Keratinocyte (primary cell): Measurements from ENCODE around the gene FBXO45. TPM values are rescaled to one million over a fixed set of nuclear protein-coding genes. Genes with fewer than 3 reads are reported as not detected.

Experiments used
- DNase-seq: peaks from one replicate; pipeline ENCODE4 v3.0.0-alpha.2; 2011; ENCODE audit warnings: low read depth, missing footprints, low spot score
- FAIRE-seq: peaks from 2 replicates; lab custom pipeline; 2011; peaks lifted over from hg19 to GRCh38; lab: Jason Lieb, UNC
- H2AFZ ChIP-seq: 2 replicates; pipeline ENCODE4 v1.6.0; 2012; ENCODE audit warnings: low read length, control low read depth, inconsistent platforms; ENCODE audit not compliant: control insufficient read depth
- H3K27ac ChIP-seq: 2 replicates; pipeline ENCODE4 v1.5.1; 2011; ENCODE audit warnings: low read length; ENCODE audit not compliant: control insufficient read depth, insufficient read depth
- H3K27me3 ChIP-seq: 3 replicates; pipeline ENCODE4 v1.6.0; 2011; ENCODE audit warnings: low read length; ENCODE audit not compliant: control insufficient read depth, insufficient read depth; ENCODE audit errors: extremely low read depth
- H3K36me3 ChIP-seq, 2 experiments: 2 replicates in 1 of 2; 3 replicates in 1 of 2; pipeline ENCODE4 v1.5.1; 2011; ENCODE audit warnings: low read length in 2 of 2, mild to moderate bottlenecking in 1 of 2; ENCODE audit not compliant: control insufficient read depth in 2 of 2, insufficient read depth in 2 of 2; ENCODE audit errors: extremely low read depth in 1 of 2
- H3K4me1 ChIP-seq: 3 replicates; pipeline ENCODE4 v1.5.1; 2011; ENCODE audit warnings: low read length; ENCODE audit not compliant: control insufficient read depth, insufficient read depth; ENCODE audit errors: extremely low read depth
- H3K4me2 ChIP-seq: 3 replicates; pipeline ENCODE4 v1.6.0; 2011; ENCODE audit warnings: low read depth, low read length; ENCODE audit not compliant: control insufficient read depth, insufficient read depth; ENCODE audit errors: extremely low read depth
- H3K4me3 ChIP-seq, 3 experiments: fragments of 200-600 bp in 1 of 3; sonication (generic) in 1 of 3; 2 replicates in 2 of 3; 3 replicates in 1 of 3; pipeline ENCODE4 v1.5.1; 2011 to 2016; ENCODE audit warnings: low read length in 3 of 3, mild to moderate bottlenecking in 3 of 3, control low read depth in 2 of 3, inconsistent platforms in 1 of 3, low read depth in 1 of 3, mixed read lengths in 1 of 3, mixed run types in 1 of 3, moderate library complexity in 1 of 3; ENCODE audit not compliant: control insufficient read depth in 2 of 3, insufficient read depth in 2 of 3; ENCODE audit errors: extremely low read depth in 1 of 3
- H3K79me2 ChIP-seq: 2 replicates; pipeline ENCODE4 v1.6.0; 2012; ENCODE audit warnings: low read length; ENCODE audit not compliant: control insufficient read depth, insufficient read depth
- H3K9ac ChIP-seq: 3 replicates; pipeline ENCODE4 v1.6.0; 2011; ENCODE audit warnings: low read length; ENCODE audit not compliant: control insufficient read depth, insufficient read depth; ENCODE audit errors: extremely low read depth
- H3K9me1 ChIP-seq: 3 replicates; pipeline ENCODE4 v1.6.0; 2011; ENCODE audit warnings: low read length; ENCODE audit not compliant: control insufficient read depth, insufficient read depth; ENCODE audit errors: extremely low read depth
- H3K9me3 ChIP-seq: 2 replicates; pipeline ENCODE4 v1.5.1; 2012; ENCODE audit warnings: low read depth, low read length; ENCODE audit not compliant: control insufficient read depth
- H4K20me1 ChIP-seq: 3 replicates; pipeline ENCODE4 v1.6.0; 2011; ENCODE audit warnings: low read length; ENCODE audit not compliant: control insufficient read depth, insufficient read depth; ENCODE audit errors: extremely low read depth
- EZH2 ChIP-seq: IDR thresholded peaks from one replicate; pipeline ENCODE4 v1.6.1; 2012; ENCODE audit warnings: inconsistent platforms, mild to moderate bottlenecking, low read length, moderate library complexity
- dilution Hi-C: fragments of 300-500 bp; cut with MboI; formaldehyde crosslinking; loops from one replicate; pipeline ENCODE4 v1.7.0; 2020; ENCODE audit warnings: low sequenced_read_pairs; ENCODE audit not compliant: extremely low pct_ligation_motif_present
- polyA plus RNA-seq, 5 experiments: library from polyadenylated mRNA; depleted of rRNA in 3 of 5; stranded (reverse) in 3 of 5; stranded (forward) in 1 of 5; unstranded in 1 of 5; fragments of >200 nt; gene quantifications; 1 replicate in 1 of 5; 2 replicates in 3 of 5; 3 replicates in 1 of 5; pipeline versions ENCODE4 v1.2.1 to v1.2.3, GENCODE V29; 2011 to 2012; ENCODE audit warnings: missing spikeins in 2 of 5, low read depth in 1 of 5, low replicate concordance in 1 of 5
- TF ChIP-seq, protein P1 (sequence below), 3 experiments: IDR thresholded peaks in 1 of 3; conservative IDR thresholded peaks in 1 of 3; optimal IDR thresholded peaks in 1 of 3; 2 replicates in 2 of 3; 3 replicates in 1 of 3; pipeline versions ENCODE3 to v1.5.1; 2011; ENCODE audit warnings: low read length in 3 of 3, mild to moderate bottlenecking in 3 of 3, moderate library complexity in 2 of 3, control low read depth in 1 of 3, inconsistent platforms in 1 of 3; ENCODE audit not compliant: insufficient read depth in 2 of 3; ENCODE audit errors: extremely low read depth in 1 of 3

FBXO45 gene
- polyA plus RNA-seq, 1 donor (not counting 4 experiments of a cell fraction or from before 2014, with no cell fraction given) = 17.9 TPM

DNA sequence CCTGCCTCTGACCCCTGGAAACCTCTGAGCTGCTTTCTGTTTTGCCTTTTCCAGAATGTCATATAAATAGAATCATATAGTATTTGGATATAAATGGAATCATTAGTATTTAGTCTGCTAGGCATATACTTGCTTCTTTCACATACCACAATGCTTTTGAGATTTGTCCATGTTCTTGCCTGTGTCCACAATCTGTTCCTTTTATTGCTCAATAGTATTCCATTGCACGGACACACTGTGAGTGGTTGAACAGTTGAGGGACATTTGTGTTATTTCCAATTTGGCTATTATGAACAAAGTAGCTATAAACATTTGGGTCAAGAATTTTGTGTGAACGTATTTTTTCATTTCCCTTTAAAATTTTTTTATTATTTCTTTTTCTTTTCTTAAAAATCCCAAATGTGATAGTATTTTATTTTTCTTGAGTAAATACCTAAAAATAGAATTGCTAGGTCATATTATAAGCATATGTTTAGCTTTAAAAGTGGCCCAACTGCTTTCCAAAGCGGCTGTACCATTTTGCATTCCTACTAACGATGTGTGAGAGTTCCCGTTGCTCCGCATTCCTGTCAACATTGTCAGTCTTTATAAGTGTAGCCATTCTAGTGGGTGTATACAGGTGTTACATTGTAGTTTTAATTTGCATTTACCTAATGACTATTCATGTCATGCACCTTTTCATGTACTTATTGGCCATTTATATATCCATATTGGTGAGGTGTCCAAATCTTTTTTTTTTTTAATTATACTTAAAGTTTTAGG lies 26.6 kb upstream of the FBXO45 start:
- Histone ChIP-seq H3K4me1 (no peaks in the 10 kb centered on the region), H3K9me3 (no peaks in the 10 kb centered on the region), H3K27ac (no peak overlapping the region), H3K79me2 (no peaks in the 10 kb centered on the region), H3K4me3 (no peak overlapping the region), H4K20me1 (no peaks in the 10 kb centered on the region), H3K9ac (no peak overlapping the region), H3K9me1 (no peaks in the 10 kb centered on the region), H3K4me2 (no peak overlapping the region), H3K27me3 (no peaks in the 10 kb centered on the region), H3K36me3 (no peaks in the 10 kb centered on the region), H2AFZ (no peak overlapping the region)
- FAIRE-seq (no peak), DNase-seq (no peak)
- no peak for TF ChIP-seq EZH2
- TF ChIP-seq, protein P1, sequence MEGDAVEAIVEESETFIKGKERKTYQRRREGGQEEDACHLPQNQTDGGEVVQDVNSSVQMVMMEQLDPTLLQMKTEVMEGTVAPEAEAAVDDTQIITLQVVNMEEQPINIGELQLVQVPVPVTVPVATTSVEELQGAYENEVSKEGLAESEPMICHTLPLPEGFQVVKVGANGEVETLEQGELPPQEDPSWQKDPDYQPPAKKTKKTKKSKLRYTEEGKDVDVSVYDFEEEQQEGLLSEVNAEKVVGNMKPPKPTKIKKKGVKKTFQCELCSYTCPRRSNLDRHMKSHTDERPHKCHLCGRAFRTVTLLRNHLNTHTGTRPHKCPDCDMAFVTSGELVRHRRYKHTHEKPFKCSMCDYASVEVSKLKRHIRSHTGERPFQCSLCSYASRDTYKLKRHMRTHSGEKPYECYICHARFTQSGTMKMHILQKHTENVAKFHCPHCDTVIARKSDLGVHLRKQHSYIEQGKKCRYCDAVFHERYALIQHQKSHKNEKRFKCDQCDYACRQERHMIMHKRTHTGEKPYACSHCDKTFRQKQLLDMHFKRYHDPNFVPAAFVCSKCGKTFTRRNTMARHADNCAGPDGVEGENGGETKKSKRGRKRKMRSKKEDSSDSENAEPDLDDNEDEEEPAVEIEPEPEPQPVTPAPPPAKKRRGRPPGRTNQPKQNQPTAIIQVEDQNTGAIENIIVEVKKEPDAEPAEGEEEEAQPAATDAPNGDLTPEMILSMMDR (optimal IDR thresholded peaks at IDR 0.05 in 1 of 3, IDR thresholded peaks at IDR 0.05 in 1 of 3, conservative IDR thresholded peaks at IDR 0.05 in 1 of 3; ENCODE audit: extremely low read depth in 1 of 3, insufficient read depth in 2 of 3, low read length in 3 of 3) = no peak
- dilution Hi-C loops = no loop called here

DNA sequence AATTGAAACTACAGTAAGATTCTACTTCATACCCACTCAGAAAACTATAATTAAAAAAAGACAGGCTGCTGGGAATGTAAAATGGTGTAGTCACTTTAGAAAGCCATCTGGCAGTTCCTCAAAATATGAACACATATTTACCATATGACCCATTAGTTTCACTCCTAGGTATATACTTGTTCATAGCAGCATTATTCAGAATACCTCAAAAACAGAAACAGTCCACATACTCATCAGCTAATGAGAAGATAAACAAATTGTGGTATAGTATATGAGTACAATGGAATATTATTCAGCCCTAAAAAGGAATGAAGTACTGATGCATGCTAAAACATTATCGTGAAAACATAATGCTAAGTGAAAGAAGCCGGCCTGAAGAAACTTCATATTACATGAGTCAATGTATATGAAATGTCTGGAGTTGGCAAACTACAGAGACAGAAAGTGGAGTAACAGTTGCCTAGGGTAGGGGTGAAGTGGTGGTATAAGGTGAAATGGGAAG lies 23.9 kb upstream of the FBXO45 start:
- no peaks in the 10 kb centered on the region for H3K27me3 ChIP-seq
- no peaks in the 10 kb centered on the region for H4K20me1 ChIP-seq
- DNase-seq = no peak
- H3K9ac ChIP-seq = no peak overlapping the region
- no peaks in the 10 kb centered on the region for H3K9me1 ChIP-seq
- no peak overlapping the region for H2AFZ ChIP-seq
- H3K9me3 ChIP-seq = no peaks in the 10 kb centered on the region
- H3K4me1 ChIP-seq = no peaks in the 10 kb centered on the region
- TF ChIP-seq EZH2 = no peak
- TF ChIP-seq, protein P1 (optimal IDR thresholded peaks at IDR 0.05 in 1 of 3, IDR thresholded peaks at IDR 0.05 in 1 of 3, conservative IDR thresholded peaks at IDR 0.05 in 1 of 3; ENCODE audit: extremely low read depth in 1 of 3, insufficient read depth in 2 of 3, low read length in 3 of 3) = no peak
- no peaks in the 10 kb centered on the region for H3K79me2 ChIP-seq
- FAIRE-seq = no peak
- no peak overlapping the region for H3K4me3 ChIP-seq
- no peaks in the 10 kb centered on the region for H3K36me3 ChIP-seq
- no peak overlapping the region for H3K4me2 ChIP-seq
- H3K27ac ChIP-seq = no peak overlapping the region
- dilution Hi-C loops = no loop called here
